B cell (primary cell): Measurements from ENCODE around the gene CD59. TPM values are rescaled to one million over a fixed set of nuclear protein-coding genes. Genes with fewer than 3 reads are reported as not detected.
"Not testable (repeated sequence)": the region's sequence is repeated elsewhere in the genome, so short reads cannot be mapped to it uniquely, and the experiment has no call there.

Experiments
- ATAC-seq: fragments of 200-7000 bp; cut with Tn5 transposase; one replicate; pipeline ENCODE4 v1.10.0; 2021; ENCODE audit warnings: low read depth, mild to moderate bottlenecking, moderate number of reproducible peaks, moderate library complexity
- CTCF ChIA-PET: fragments of 350-600 bp; sonication (Branson Sonifier 250); formaldehyde crosslinking; loops from one replicate; lab custom pipeline; 2021; ENCODE audit warnings: antibody characterized with exemption, inconsistent platforms; lab: Charles Lee
- POLR2A ChIA-PET: fragments of 350-600 bp; sonication (Branson Sonifier 250); formaldehyde crosslinking; loops from one replicate; lab custom pipeline; 2021; ENCODE audit warnings: antibody characterized with exemption; lab: Charles Lee
- DNase-seq: peaks from one replicate; pipeline ENCODE4 v3.0.0; 2013
- H2AFZ ChIP-seq: 2 replicates; pipeline ENCODE4 v1.6.1; 2012; ENCODE audit warnings: mild to moderate bottlenecking, low read depth, low read length; ENCODE audit not compliant: insufficient read depth, poor library complexity, severe bottlenecking
- H3K27ac ChIP-seq, 2 donors: 1 replicate in 1 of 2; 2 replicates in 1 of 2; pipeline ENCODE4 v1.5.1; 2012 to 2013; ENCODE audit warnings: low read length in 2 of 2, mild to moderate bottlenecking in 2 of 2, moderate library complexity in 1 of 2
- H3K27me3 ChIP-seq, 4 experiments: fragments of 200-600 bp in 1 of 4; sonication (generic) in 1 of 4; replicated peaks in 1 of 4; 1 replicate in 2 of 4; 2 replicates in 2 of 4; pipeline versions ENCODE4 v1.6.1 to v1.7.0; 2013 to 2016; ENCODE audit warnings: low read length in 3 of 4, mild to moderate bottlenecking in 2 of 4, mixed read lengths in 1 of 4, moderate library complexity in 1 of 4; ENCODE audit not compliant: insufficient read depth in 4 of 4, control insufficient read depth in 3 of 4; ENCODE audit errors: control extremely low read depth in 1 of 4
- H3K36me3 ChIP-seq, 2 experiments: replicated peaks in 1 of 2; 1 replicate in 1 of 2; 2 replicates in 1 of 2; pipeline versions ENCODE4 v1.6.1 to v1.7.1; 2013; ENCODE audit warnings: low read length in 1 of 2; ENCODE audit not compliant: insufficient read depth in 2 of 2, control insufficient read depth in 1 of 2; ENCODE audit errors: control extremely low read depth in 1 of 2, extremely low read depth in 1 of 2
- H3K4me1 ChIP-seq, 2 donors: fragments of 200-600 bp in 1 of 2; sonication (generic) in 1 of 2; 1 replicate in 1 of 2; 2 replicates in 1 of 2; pipeline versions ENCODE4 v1.5.1 to v1.6.1; 2013 to 2017; ENCODE audit warnings: low read length in 2 of 2; ENCODE audit not compliant: control insufficient read depth in 2 of 2, insufficient read depth in 2 of 2
- H3K4me2 ChIP-seq: replicated peaks from 2 replicates; pipeline ENCODE3; 2012; ENCODE audit warnings: mild to moderate bottlenecking, low read depth, low read length; ENCODE audit not compliant: poor library complexity, severe bottlenecking
- H3K4me3 ChIP-seq, 5 experiments: fragments of 200-600 bp in 1 of 5; sonication (generic) in 1 of 5; 1 replicate in 3 of 5; 2 replicates in 2 of 5; pipeline versions ENCODE4 v1.5.1 to v1.7.0; 2011 to 2016; ENCODE audit warnings: low read length in 4 of 5, mild to moderate bottlenecking in 4 of 5, low read depth in 2 of 5, control low read depth in 1 of 5, moderate library complexity in 1 of 5; ENCODE audit not compliant: insufficient read depth in 1 of 5; ENCODE audit errors: control extremely low read depth in 1 of 5, extremely low read depth in 1 of 5
- H3K79me2 ChIP-seq: fragments of 200-600 bp; sonication (generic); one replicate; pipeline ENCODE4 v1.6.0; 2016; ENCODE audit warnings: low read length; ENCODE audit not compliant: control insufficient read depth, insufficient read depth
- H3K9ac ChIP-seq: fragments of 200-600 bp; sonication (generic); 2 replicates; pipeline ENCODE4 v1.6.1; 2017; ENCODE audit warnings: mild to moderate bottlenecking, low read length, moderate library complexity
- H3K9me3 ChIP-seq, 3 donors: one replicate each; pipeline versions ENCODE4 v1.6.1 to v1.7.1; 2013; ENCODE audit warnings: low read length in 2 of 3; ENCODE audit not compliant: control insufficient read depth in 2 of 3, insufficient read depth in 1 of 3; ENCODE audit errors: control extremely low read depth in 1 of 3
- H4K20me1 ChIP-seq: 2 replicates; pipeline ENCODE4 v1.6.0; 2012; ENCODE audit warnings: mild to moderate bottlenecking, low read length; ENCODE audit not compliant: insufficient read depth, control insufficient read depth, poor library complexity, severe bottlenecking
- H3K27ac Mint-ChIP-seq: one replicate; pipeline ENCODE4 v1.8.0; 2021; ENCODE audit warnings: mixed read lengths
- H3K27me3 Mint-ChIP-seq: one replicate; pipeline ENCODE4 v1.8.0; 2021; ENCODE audit warnings: mixed read lengths
- H3K4me1 Mint-ChIP-seq: one replicate; pipeline ENCODE4 v1.8.0; 2021; ENCODE audit warnings: mixed read lengths
- H3K4me3 Mint-ChIP-seq: one replicate; pipeline ENCODE4 v1.8.0; 2021; ENCODE audit warnings: mixed read lengths
- H3K9me3 Mint-ChIP-seq: one replicate; pipeline ENCODE4 v1.8.0; 2022; ENCODE audit warnings: mixed read lengths; ENCODE audit not compliant: insufficient read depth
- EZH2 ChIP-seq: IDR thresholded peaks from 2 replicates; pipeline ENCODE4 v1.6.1; 2012; ENCODE audit warnings: borderline replicate concordance, low read depth, mild to moderate bottlenecking, moderate library complexity, low read length; ENCODE audit not compliant: insufficient read depth, poor library complexity, severe bottlenecking
- WGBS: methylation state at CpG from one replicate; pipeline ENCODE4 v1.1.5; 2013; ENCODE audit warnings: missing lambda C conversion rate; ENCODE audit not compliant: insufficient coverage; 5-methylcytosine and 5-hydroxymethylcytosine counted together
- intact Hi-C: fragments of 100-400 bp; cut with micrococcal nuclease; formaldehyde crosslinking; loops from one replicate; pipeline ENCODE4 v1.10.0; 2022
- polyA plus RNA-seq: library from polyadenylated mRNA; depleted of rRNA; stranded (reverse); fragments of >200 nt; gene quantifications from 2 replicates; pipeline ENCODE4 v1.2.3, GENCODE V29; 2012
- total RNA-seq, 2 donors: library from RNA; stranded (reverse); fragments of 120-200 nt in 1 of 2; gene quantifications; 1 replicate in 1 of 2; 2 replicates in 1 of 2; pipeline versions ENCODE4 v1.2.3 to v1.2.4, GENCODE V29; 2013 to 2022
- TF ChIP-seq, protein P1 (sequence below): fragments of 200-600 bp; IDR thresholded peaks from one replicate; pipeline ENCODE4 v1.8.0; 2022; ENCODE audit warnings: antibody characterized with exemption, mild to moderate bottlenecking

CD59 gene
- total and polyA plus RNA-seq, 2 donors (not counting 1 experiment from before 2014, with no cell fraction given): 10.9 to 41.3 TPM

DNA sequence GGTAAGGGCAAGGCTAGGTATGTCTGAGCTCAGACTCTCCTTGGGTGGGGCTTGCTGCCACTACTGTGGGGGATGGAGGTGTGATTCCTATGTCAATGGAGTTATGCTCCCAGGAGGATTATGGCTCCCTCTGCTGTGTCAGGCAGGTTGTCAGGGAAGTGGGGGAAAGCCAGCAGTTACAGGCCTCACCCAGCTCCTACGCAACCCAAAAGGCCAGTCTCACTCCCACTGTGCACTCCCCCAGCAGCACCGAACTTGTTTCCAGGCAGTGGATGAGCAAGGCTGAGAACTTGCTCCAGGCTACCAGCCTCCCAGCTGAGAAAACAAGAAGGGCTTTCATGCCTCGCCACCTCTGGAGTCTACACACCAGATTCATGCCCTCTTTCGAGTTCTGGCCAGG lies 53.8 kb downstream of the CD59 start:
- DNase-seq (no peak), ATAC-seq (no peak)
- peaks cover 0 to 3% (median under 1%) of the 10 kb centered on the region in 3 donors for H3K9me3 ChIP-seq
- Mint-ChIP-seq H3K27me3 (peaks cover 66% of the 10 kb centered on the region), H3K27ac (no peak overlapping the region), H3K4me1 (no peaks in the 10 kb centered on the region), H3K4me3 (no peak overlapping the region), H3K9me3 (peaks cover 3% of the 10 kb centered on the region)
- H3K27ac ChIP-seq: no peak overlapping the region
- POLR2A ChIA-PET: no interaction called here
- WGBS: 85% methylated on average over 2 of the region's 4 CpGs
- H3K4me2 ChIP-seq: no peak overlapping the region
- H4K20me1 ChIP-seq: no peaks in the 10 kb centered on the region
- no peak overlapping the region for H3K4me3 ChIP-seq
- intact Hi-C loops: no loop called here
- no peak overlapping the region for H2AFZ ChIP-seq
- H3K4me1 ChIP-seq: no peaks in the 10 kb centered on the region
- CTCF ChIA-PET: no interaction called here
- H3K36me3 ChIP-seq: no peaks in the 10 kb centered on the region
- TF ChIP-seq EZH2: no peak
- TF ChIP-seq, protein P1, sequence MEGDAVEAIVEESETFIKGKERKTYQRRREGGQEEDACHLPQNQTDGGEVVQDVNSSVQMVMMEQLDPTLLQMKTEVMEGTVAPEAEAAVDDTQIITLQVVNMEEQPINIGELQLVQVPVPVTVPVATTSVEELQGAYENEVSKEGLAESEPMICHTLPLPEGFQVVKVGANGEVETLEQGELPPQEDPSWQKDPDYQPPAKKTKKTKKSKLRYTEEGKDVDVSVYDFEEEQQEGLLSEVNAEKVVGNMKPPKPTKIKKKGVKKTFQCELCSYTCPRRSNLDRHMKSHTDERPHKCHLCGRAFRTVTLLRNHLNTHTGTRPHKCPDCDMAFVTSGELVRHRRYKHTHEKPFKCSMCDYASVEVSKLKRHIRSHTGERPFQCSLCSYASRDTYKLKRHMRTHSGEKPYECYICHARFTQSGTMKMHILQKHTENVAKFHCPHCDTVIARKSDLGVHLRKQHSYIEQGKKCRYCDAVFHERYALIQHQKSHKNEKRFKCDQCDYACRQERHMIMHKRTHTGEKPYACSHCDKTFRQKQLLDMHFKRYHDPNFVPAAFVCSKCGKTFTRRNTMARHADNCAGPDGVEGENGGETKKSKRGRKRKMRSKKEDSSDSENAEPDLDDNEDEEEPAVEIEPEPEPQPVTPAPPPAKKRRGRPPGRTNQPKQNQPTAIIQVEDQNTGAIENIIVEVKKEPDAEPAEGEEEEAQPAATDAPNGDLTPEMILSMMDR: no peak
- no peaks in the 10 kb centered on the region for H3K79me2 ChIP-seq
- peaks cover 0 to 14% (median 3%) of the 10 kb centered on the region in 4 experiments for H3K27me3 ChIP-seq
- no peak overlapping the region for H3K9ac ChIP-seq

- intact Hi-C loops: no loop called here
- Histone ChIP-seq H3K4me2 (no peak overlapping the region), H3K27me3 (peaks cover 0 to 14% (median 3%) of the 10 kb centered on the region in 4 experiments), H3K9me3 (no peaks in the 10 kb centered on the region), H3K9ac (no peak overlapping the region), H3K36me3 (no peaks in the 10 kb centered on the region), H3K4me3 (no peak overlapping the region), H2AFZ (no peak overlapping the region), H4K20me1 (no peaks in the 10 kb centered on the region), H3K4me1 (no peaks in the 10 kb centered on the region), H3K79me2 (no peaks in the 10 kb centered on the region), H3K27ac (no peak overlapping the region)
- TF ChIP-seq EZH2: no peak
- TF ChIP-seq, protein P1: no peak
- POLR2A ChIA-PET: no interaction called here
- WGBS: 83% methylated on average over 2 of the region's 3 CpGs
- DNase-seq: no peak
- no peaks in the 10 kb centered on the region for H3K4me1 Mint-ChIP-seq
- H3K27ac Mint-ChIP-seq: no peak overlapping the region
- CTCF ChIA-PET: interaction anchor here (0.7 kb wide), 1 partner anchor 461 kb away, joined by 3 read pairs; no protein-coding TSS in a partner anchor
- H3K4me3 Mint-ChIP-seq: no peak overlapping the region
- H3K9me3 Mint-ChIP-seq: no peaks in the 10 kb centered on the region
- ATAC-seq: no peak
- H3K27me3 Mint-ChIP-seq: peaks cover 70% of the 10 kb centered on the region
Measured at GRCh38 chr11:33682019-33682418, 54.2 kb downstream of the CD59 start.

GRCh38 chr11:33678616-33679015 lies 57.6 kb downstream of the CD59 start:
- H3K9me3 ChIP-seq, POLR2A ChIA-PET, H4K20me1 ChIP-seq, H3K4me3 Mint-ChIP-seq, H2AFZ ChIP-seq, intact Hi-C loops, H3K27ac Mint-ChIP-seq, H3K4me3 ChIP-seq, H3K9ac ChIP-seq, H3K27ac ChIP-seq, CTCF ChIA-PET, H3K4me2 ChIP-seq, H3K79me2 ChIP-seq, H3K27me3 ChIP-seq, H3K4me1 Mint-ChIP-seq, H3K36me3 ChIP-seq, H3K4me1 ChIP-seq, ATAC-seq, H3K9me3 Mint-ChIP-seq, DNase-seq: not testable (repeated sequence)
- peaks cover 53% of the 10 kb centered on the region for H3K27me3 Mint-ChIP-seq
- no CpG with 5 or more reads among the region's 1 CpG for WGBS
